ENCODE measurements around the gene APBA2. TPM values are rescaled to one million over a fixed set of nuclear protein-coding genes. Genes with fewer than 3 reads are reported as not detected.

Gene APBA2
- total RNA-seq, 2 experiments from 2014 or later = not detected

DNA sequence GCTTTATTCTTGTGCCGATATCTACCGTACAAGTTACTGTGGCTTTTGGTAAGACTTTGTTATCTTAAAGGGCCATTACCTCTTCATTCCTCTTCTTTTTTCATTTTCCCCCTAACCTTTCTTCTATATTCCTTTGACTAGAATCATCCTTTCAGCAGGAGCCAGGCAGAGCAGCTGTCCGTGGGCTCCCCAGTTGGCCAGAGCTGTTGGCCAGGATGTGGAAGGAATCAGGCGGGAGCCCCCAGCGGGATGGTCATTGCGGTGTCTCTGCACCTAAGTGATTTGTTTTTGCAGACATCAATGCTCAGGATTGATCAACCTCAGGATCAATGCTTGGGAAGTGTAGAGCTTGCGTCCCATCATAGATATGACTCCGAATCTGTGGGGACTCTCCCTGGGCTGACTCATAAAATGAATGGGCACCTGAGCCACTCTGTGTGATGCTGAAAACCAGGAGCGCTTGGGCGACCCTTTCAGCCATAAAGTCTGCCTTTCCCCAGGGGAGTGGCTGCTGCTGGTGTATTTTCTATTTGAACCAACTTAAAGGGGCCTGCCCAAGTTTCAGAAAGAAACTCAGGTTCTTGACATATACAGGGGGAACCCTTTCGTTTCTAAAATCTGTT is 21.7 kb downstream of the APBA2 start:
- no TSS peak for BruUV-seq (replicated peaks)
- no peaks in the 10 kb centered on the region for H4K20me1 ChIP-seq (ENCODE audit: insufficient read depth, low read length)
- no peak overlapping the region for H2AFZ ChIP-seq (ENCODE audit: low read length)
- intact Hi-C loops (cut with micrococcal nuclease; ENCODE audit: unreplicated experiment) = no loop called here
- no peak overlapping the region for H3K27ac ChIP-seq (ENCODE audit: low read depth, low read length, poor library complexity, severe bottlenecking)
- no peaks in the 10 kb centered on the region for H3K4me1 ChIP-seq (ENCODE audit: insufficient read depth, low read length, poor library complexity, severe bottlenecking)
- ChIA-PET POLR2A (no interaction called here), CTCF (ENCODE audit: unreplicated experiment) (no interaction called here)
- no peaks in the 10 kb centered on the region for H3K79me2 ChIP-seq (ENCODE audit: insufficient read depth, low read depth, low read length)
- no peaks in the 10 kb centered on the region for H3K9me2 ChIP-seq (ENCODE audit: insufficient read depth, low read length)
- no peak overlapping the region for H3K4me3 ChIP-seq (ENCODE audit: low read depth, low read length, poor library complexity, severe bottlenecking)
- TF ChIP-seq, protein P1, sequence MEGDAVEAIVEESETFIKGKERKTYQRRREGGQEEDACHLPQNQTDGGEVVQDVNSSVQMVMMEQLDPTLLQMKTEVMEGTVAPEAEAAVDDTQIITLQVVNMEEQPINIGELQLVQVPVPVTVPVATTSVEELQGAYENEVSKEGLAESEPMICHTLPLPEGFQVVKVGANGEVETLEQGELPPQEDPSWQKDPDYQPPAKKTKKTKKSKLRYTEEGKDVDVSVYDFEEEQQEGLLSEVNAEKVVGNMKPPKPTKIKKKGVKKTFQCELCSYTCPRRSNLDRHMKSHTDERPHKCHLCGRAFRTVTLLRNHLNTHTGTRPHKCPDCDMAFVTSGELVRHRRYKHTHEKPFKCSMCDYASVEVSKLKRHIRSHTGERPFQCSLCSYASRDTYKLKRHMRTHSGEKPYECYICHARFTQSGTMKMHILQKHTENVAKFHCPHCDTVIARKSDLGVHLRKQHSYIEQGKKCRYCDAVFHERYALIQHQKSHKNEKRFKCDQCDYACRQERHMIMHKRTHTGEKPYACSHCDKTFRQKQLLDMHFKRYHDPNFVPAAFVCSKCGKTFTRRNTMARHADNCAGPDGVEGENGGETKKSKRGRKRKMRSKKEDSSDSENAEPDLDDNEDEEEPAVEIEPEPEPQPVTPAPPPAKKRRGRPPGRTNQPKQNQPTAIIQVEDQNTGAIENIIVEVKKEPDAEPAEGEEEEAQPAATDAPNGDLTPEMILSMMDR (conservative IDR thresholded peaks at IDR 0.05; ENCODE audit: low read length) = no peak
- no peak for TF ChIP-seq EZH2phosphoT487 (IDR thresholded peaks at IDR 0.05; ENCODE audit: borderline replicate concordance, low read depth, low read length)
- no peak for DNase-seq (ENCODE audit: low spot score)
- no peaks in the 10 kb centered on the region for H3K36me3 ChIP-seq (ENCODE audit: insufficient read depth, low read length)
- no peaks in the 10 kb centered on the region for H3K9me3 ChIP-seq (ENCODE audit: low read length)
- no peak overlapping the region for H3K4me2 ChIP-seq (ENCODE audit: low read length)

- Histone ChIP-seq H3K4me2 (ENCODE audit: low read length) (no peak overlapping the region), H3K79me2 (ENCODE audit: insufficient read depth, low read depth, low read length) (no peaks in the 10 kb centered on the region), H3K9me3 (ENCODE audit: low read length) (no peaks in the 10 kb centered on the region), H3K4me1 (ENCODE audit: insufficient read depth, low read length, poor library complexity, severe bottlenecking) (no peaks in the 10 kb centered on the region), H3K36me3 (ENCODE audit: insufficient read depth, low read length) (no peaks in the 10 kb centered on the region), H3K4me3 (ENCODE audit: low read depth, low read length, poor library complexity, severe bottlenecking) (no peak overlapping the region), H3K27ac (ENCODE audit: low read depth, low read length, poor library complexity, severe bottlenecking) (no peak overlapping the region), H4K20me1 (ENCODE audit: insufficient read depth, low read length) (no peaks in the 10 kb centered on the region), H2AFZ (ENCODE audit: low read length) (no peak overlapping the region), H3K9me2 (ENCODE audit: insufficient read depth, low read length) (no peaks in the 10 kb centered on the region)
- no peak for DNase-seq (ENCODE audit: low spot score)
- POLR2A ChIA-PET = no interaction called here
- CTCF ChIA-PET (ENCODE audit: unreplicated experiment) = no interaction called here
- TF ChIP-seq EZH2phosphoT487 (IDR thresholded peaks at IDR 0.05; ENCODE audit: borderline replicate concordance, low read depth, low read length) = no peak
- TF ChIP-seq, protein P1 (conservative IDR thresholded peaks at IDR 0.05; ENCODE audit: low read length) = no peak
- BruUV-seq (replicated peaks) = no TSS peak
- intact Hi-C loops (cut with micrococcal nuclease; ENCODE audit: unreplicated experiment) = no loop called here
Measured at GRCh38 chr15:28909958-28910500, 24.3 kb downstream of the APBA2 start.

DNA sequence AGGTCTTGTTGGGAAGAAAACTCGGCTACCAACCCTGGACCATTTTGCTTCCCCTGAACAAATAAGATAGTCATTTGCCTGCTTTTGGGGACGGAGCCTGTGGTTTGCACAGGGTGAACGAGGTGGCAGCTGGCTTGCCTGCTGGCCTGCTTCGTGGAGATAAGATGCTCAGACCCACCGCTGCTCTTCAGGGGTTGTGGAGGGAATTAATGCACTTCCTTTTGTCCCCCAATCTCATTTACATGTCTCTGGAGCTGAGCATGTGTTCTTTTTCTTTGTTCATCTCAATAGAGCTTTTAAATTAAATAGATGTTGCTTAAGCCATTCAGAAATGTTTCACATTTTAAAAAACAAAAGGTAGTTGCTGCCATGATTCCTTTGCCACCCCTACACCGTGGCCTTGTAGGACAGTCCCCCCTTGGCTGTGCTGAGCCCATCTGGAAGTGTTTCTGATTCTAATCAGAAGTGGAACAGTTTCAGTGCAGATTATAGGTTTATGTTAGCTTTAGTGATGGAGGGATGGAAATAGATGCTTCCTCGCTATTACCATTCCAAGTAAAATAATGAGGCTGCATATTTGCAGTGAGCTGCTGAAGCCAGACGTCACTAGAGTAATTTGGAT is 25.6 kb downstream of the APBA2 start:
- no peaks in the 10 kb centered on the region for H3K79me2 ChIP-seq (ENCODE audit: insufficient read depth, low read depth, low read length)
- no peak overlapping the region for H2AFZ ChIP-seq (ENCODE audit: low read length)
- TF ChIP-seq, protein P1 (conservative IDR thresholded peaks at IDR 0.05; ENCODE audit: low read length) = no peak
- no peak for TF ChIP-seq EZH2phosphoT487 (IDR thresholded peaks at IDR 0.05; ENCODE audit: borderline replicate concordance, low read depth, low read length)
- BruUV-seq (replicated peaks) = no TSS peak
- no peaks in the 10 kb centered on the region for H3K36me3 ChIP-seq (ENCODE audit: insufficient read depth, low read length)
- H4K20me1 ChIP-seq (ENCODE audit: insufficient read depth, low read length) = no peaks in the 10 kb centered on the region
- H3K9me3 ChIP-seq (ENCODE audit: low read length) = no peaks in the 10 kb centered on the region
- H3K4me2 ChIP-seq (ENCODE audit: low read length) = no peak overlapping the region
- no peak overlapping the region for H3K4me3 ChIP-seq (ENCODE audit: low read depth, low read length, poor library complexity, severe bottlenecking)
- CTCF ChIA-PET (ENCODE audit: unreplicated experiment) = no interaction called here
- POLR2A ChIA-PET = interaction anchor here (0.7 kb wide), 1 partner anchor 557 kb away, joined by 3 read pairs; no protein-coding TSS in a partner anchor
- no peaks in the 10 kb centered on the region for H3K9me2 ChIP-seq (ENCODE audit: insufficient read depth, low read length)
- H3K4me1 ChIP-seq (ENCODE audit: insufficient read depth, low read length, poor library complexity, severe bottlenecking) = no peaks in the 10 kb centered on the region
- intact Hi-C loops (cut with micrococcal nuclease; ENCODE audit: unreplicated experiment) = no loop called here
- no peak overlapping the region for H3K27ac ChIP-seq (ENCODE audit: low read depth, low read length, poor library complexity, severe bottlenecking)
- no peak for DNase-seq (ENCODE audit: low spot score)

Data from OCI-LY7 (cell line).